ENCODE results near the gene KIAA0232. TPM values are rescaled to one million over a fixed set of nuclear protein-coding genes. Genes with fewer than 3 reads are reported as not detected.

KIAA0232 gene
- total and polyA plus RNA-seq, 9 of the 15 experiments (the other 6 are each of a cell fraction or from before 2014, with no cell fraction given) = 3.5 to 17.4 (median 13.0) TPM

GRCh38 chr4:6892190-6892908 is 109.8 kb downstream of the KIAA0232 start (continued):
- TF ChIP-seq GTF2E2 (tag; IDR thresholded peaks at IDR 0.05) (no peak), NKRF (IDR thresholded peaks at IDR 0.05; ENCODE audit: borderline replicate concordance) (no peak), ZNF274 (IDR thresholded peaks at IDR 0.05; ENCODE audit: borderline replicate concordance, low read depth, low read length) (no peak), MED1 (CRISPR knock-in tag; IDR thresholded peaks at IDR 0.05; ENCODE audit: borderline replicate concordance) (no peak), HIVEP1 (CRISPR knock-in tag; IDR thresholded peaks at IDR 0.05) (no peak), DACH1 (IDR thresholded peaks at IDR 0.05; ENCODE audit: partially characterized antibody) (no peak), ZNF347 (CRISPR knock-in tag; IDR thresholded peaks at IDR 0.05; ENCODE audit: low read depth) (no peak), POLR2B (IDR thresholded peaks at IDR 0.05; ENCODE audit: low read depth, partially characterized antibody) (no peak), BCLAF1 (IDR thresholded peaks at IDR 0.05; ENCODE audit: borderline replicate concordance in 1 of 2, control insufficient read depth in 1 of 2, low read depth in 2 of 2, low read length in 1 of 2) (no peak), ZNF133 (CRISPR knock-in tag; IDR thresholded peaks at IDR 0.05) (no peak), HDAC3 (IDR thresholded peaks at IDR 0.05; ENCODE audit: borderline replicate concordance, partially characterized antibody) (no peak), MEIS2 (IDR thresholded peaks at IDR 0.05; ENCODE audit: partially characterized antibody) (peak; percentile 64), ETS1 (conservative IDR thresholded peaks at IDR 0.05; ENCODE audit: control insufficient read depth, low read depth, low read length) (no peak), PML (IDR thresholded peaks at IDR 0.05; ENCODE audit: low read length) (no peak), CBFB (CRISPR knock-in tag; IDR thresholded peaks at IDR 0.05) (no peak), CLOCK (CRISPR knock-in tag; IDR thresholded peaks at IDR 0.05; ENCODE audit: borderline replicate concordance) (no peak), KLF13 (tag; IDR thresholded peaks at IDR 0.05; ENCODE audit: borderline replicate concordance, low read depth) (no peak), RHOXF2B (CRISPR knock-in tag; conservative IDR thresholded peaks at IDR 0.05) (no peak)

Data from K562 (cell line).